OCI-LY7 (cell line): ENCODE results near the gene CD58.

Experiments
- CTCF ChIP-seq: fragments of 200-600 bp; sonication (generic); conservative IDR thresholded peaks from 2 replicates; pipeline ENCODE4 v1.5.1; 2014; ENCODE audit warnings: mild to moderate bottlenecking, antibody characterized with exemption, low read length, moderate library complexity, mixed read lengths
- EZH2phosphoT487 ChIP-seq: fragments of 200-600 bp; sonication (generic); IDR thresholded peaks from 2 replicates; pipeline ENCODE4 v1.6.1; 2018; ENCODE audit warnings: low read depth, borderline replicate concordance, mild to moderate bottlenecking, mixed run types, antibody characterized with exemption, low read length, moderate library complexity, mixed read lengths

GRCh38 chr1:116465477-116465844, 105.4 kb downstream of the CD58 start:
- TF ChIP-seq CTCF (no peak), EZH2phosphoT487 (no peak)
